ENCODE results near the gene ANAPC5. TPM values are rescaled to one million over a fixed set of nuclear protein-coding genes. Genes with fewer than 3 reads are reported as not detected.
"Not testable (repeated sequence)": the region's sequence is repeated elsewhere in the genome, so short reads cannot be mapped to it uniquely, and the experiment has no call there.

Gene ANAPC5
- total RNA-seq, result 145 and 146 TPM in 2 replicates

GRCh38 chr12:121351820-121352681 is at the start of gene ANAPC5:
Gene ANAPC5, minus strand, starts transcription at chr12:121352411. Its CDS starts 71 bp downstream, at chr12:121352340.
- peak; percentile 99 for DNase-seq

- peak; percentile 51 for DNase-seq
Observed at GRCh38 chr12:121400332-121401139, 48.3 kb upstream of the ANAPC5 start.

- peak; percentile 98 for DNase-seq
Observed at GRCh38 chr12:121399391-121400331, 47.5 kb upstream of the ANAPC5 start, which contains the start of gene RNF34. Gene RNF34, plus strand, starts transcription at chr12:121400118. Its CDS starts 95 bp downstream, at chr12:121400213.

- no peak for DNase-seq
Observed at GRCh38 chr12:121398355-121398754, 46.1 kb upstream of the ANAPC5 start.

- DNase-seq, result no peak
Observed at GRCh38 chr12:121397521-121397920, 45.3 kb upstream of the ANAPC5 start.

GRCh38 chr12:121392325-121392716 is 40.1 kb upstream of the ANAPC5 start:
- no peak for DNase-seq

GRCh38 chr12:121391619-121392324 is 39.6 kb upstream of the ANAPC5 start:
- no peak for DNase-seq

- no peak for DNase-seq
Observed at GRCh38 chr12:121390856-121391255, 38.6 kb upstream of the ANAPC5 start.

GRCh38 chr12:121388421-121388981 is 36.3 kb upstream of the ANAPC5 start:
- DNase-seq, result peak; percentile 71

- DNase-seq, result not testable (repeated sequence)
Observed at GRCh38 chr12:121384891-121385290, 32.7 kb upstream of the ANAPC5 start.

GRCh38 chr12:121383601-121384021 is 31.4 kb upstream of the ANAPC5 start:
- DNase-seq, result no peak

- DNase-seq, result no peak
Observed at GRCh38 chr12:121379945-121380344, 27.7 kb upstream of the ANAPC5 start.

- no peak for DNase-seq
Observed at GRCh38 chr12:121378736-121379135, 26.5 kb upstream of the ANAPC5 start.

GRCh38 chr12:121376754-121377697 is 24.8 kb upstream of the ANAPC5 start:
- DNase-seq, result no peak

GRCh38 chr12:121374945-121375584 is 22.9 kb upstream of the ANAPC5 start:
- DNase-seq, result not testable (repeated sequence)

- DNase-seq, result not testable (repeated sequence)
Observed at GRCh38 chr12:121374336-121374735, 22.1 kb upstream of the ANAPC5 start.

GRCh38 chr12:121373755-121374154 is 21.5 kb upstream of the ANAPC5 start:
- no peak for DNase-seq

GRCh38 chr12:121371404-121371803 is 19.2 kb upstream of the ANAPC5 start:
- no peak for DNase-seq

GRCh38 chr12:121366063-121366459 is 13.8 kb upstream of the ANAPC5 start:
- DNase-seq, result no peak
